A172 (cell line): ENCODE measurements around the gene CLN6. TPM values are rescaled to one million over a fixed set of nuclear protein-coding genes. Genes with fewer than 3 reads are reported as not detected.
"Not testable (repeated sequence)": the region's sequence is repeated elsewhere in the genome, so short reads cannot be mapped to it uniquely, and the experiment has no call there.

Experiments
- DNase-seq: peaks from one replicate; pipeline ENCODE4 v3.0.0-alpha.2; 2015; ENCODE audit warnings: low spot score
- total RNA-seq: library from RNA; depleted of rRNA; stranded (reverse); fragments of >200 nt; shearing (Covaris generic); gene quantifications from 2 replicates; pipeline ENCODE4 v1.2.3, GENCODE V29; 2014; rRNA removed

The CLN6 gene
- total RNA-seq, 1 experiment from 2014 or later: 26.1 TPM

GRCh38 chr15:68192117-68192516 is 37.4 kb downstream of the CLN6 start:
- DNase-seq: no peak

- no peak for DNase-seq
Measured at GRCh38 chr15:68191555-68191954, 38.0 kb downstream of the CLN6 start.

- no peak for DNase-seq
Measured at GRCh38 chr15:68190048-68190447, 39.5 kb downstream of the CLN6 start.

- DNase-seq: no peak
Measured at GRCh38 chr15:68188647-68189046, 40.9 kb downstream of the CLN6 start.

- peak; percentile 35 for DNase-seq
Measured at GRCh38 chr15:68187559-68187958, 42.0 kb downstream of the CLN6 start.

GRCh38 chr15:68186671-68187397 is 42.7 kb downstream of the CLN6 start:
- peak; percentile 7 for DNase-seq

GRCh38 chr15:68184616-68185480 is 44.7 kb downstream of the CLN6 start:
- DNase-seq: no peak

- no peak for DNase-seq
Measured at GRCh38 chr15:68183616-68184315, 45.8 kb downstream of the CLN6 start.

- no peak for DNase-seq
Measured at GRCh38 chr15:68177742-68178141, 51.8 kb downstream of the CLN6 start.

GRCh38 chr15:68176601-68177000 is 52.9 kb downstream of the CLN6 start:
- DNase-seq: no peak

- no peak for DNase-seq
Measured at GRCh38 chr15:68175526-68175925, 54.0 kb downstream of the CLN6 start.

- no peak for DNase-seq
Measured at GRCh38 chr15:68173119-68173518, 56.4 kb downstream of the CLN6 start.

- not testable (repeated sequence) for DNase-seq
Measured at GRCh38 chr15:68172037-68172436, 57.5 kb downstream of the CLN6 start.

- DNase-seq: no peak
Measured at GRCh38 chr15:68166847-68167246, 62.7 kb downstream of the CLN6 start.

GRCh38 chr15:68163191-68163590 is 66.3 kb downstream of the CLN6 start:
- no peak for DNase-seq

GRCh38 chr15:68158046-68158628 is 71.4 kb downstream of the CLN6 start:
- no peak for DNase-seq

GRCh38 chr15:68157074-68157473 is 72.5 kb downstream of the CLN6 start:
- no peak for DNase-seq

Other genes with a start within 250 kb of the CLN6 start
- gene PIAS1, start 175.4 kb downstream of the CLN6 start, total RNA-seq: 6.8 and 12.4 TPM in 2 replicates
- 1.4 and 5.2 TPM in 2 replicates for gene CALML4, start 24.4 kb downstream of the CLN6 start, total RNA-seq
- 24.7 and 26.9 TPM in 2 replicates for gene FEM1B, start 48.0 kb upstream of the CLN6 start, total RNA-seq
- gene ITGA11, start 202.4 kb upstream of the CLN6 start, total RNA-seq: 0.72 and 1.9 TPM in 2 replicates